HG02852 (cell line): ENCODE measurements around the gene PFDN5.

ENCODE experiments used
- ATAC-seq: cut with Tn5 transposase; IDR thresholded peaks from one replicate; pipeline ENCODE4 v1.9.1; 2021; ENCODE audit warnings: mild to moderate bottlenecking, moderate library complexity; ENCODE audit not compliant: unreplicated experiment

Gene PFDN5

DNA sequence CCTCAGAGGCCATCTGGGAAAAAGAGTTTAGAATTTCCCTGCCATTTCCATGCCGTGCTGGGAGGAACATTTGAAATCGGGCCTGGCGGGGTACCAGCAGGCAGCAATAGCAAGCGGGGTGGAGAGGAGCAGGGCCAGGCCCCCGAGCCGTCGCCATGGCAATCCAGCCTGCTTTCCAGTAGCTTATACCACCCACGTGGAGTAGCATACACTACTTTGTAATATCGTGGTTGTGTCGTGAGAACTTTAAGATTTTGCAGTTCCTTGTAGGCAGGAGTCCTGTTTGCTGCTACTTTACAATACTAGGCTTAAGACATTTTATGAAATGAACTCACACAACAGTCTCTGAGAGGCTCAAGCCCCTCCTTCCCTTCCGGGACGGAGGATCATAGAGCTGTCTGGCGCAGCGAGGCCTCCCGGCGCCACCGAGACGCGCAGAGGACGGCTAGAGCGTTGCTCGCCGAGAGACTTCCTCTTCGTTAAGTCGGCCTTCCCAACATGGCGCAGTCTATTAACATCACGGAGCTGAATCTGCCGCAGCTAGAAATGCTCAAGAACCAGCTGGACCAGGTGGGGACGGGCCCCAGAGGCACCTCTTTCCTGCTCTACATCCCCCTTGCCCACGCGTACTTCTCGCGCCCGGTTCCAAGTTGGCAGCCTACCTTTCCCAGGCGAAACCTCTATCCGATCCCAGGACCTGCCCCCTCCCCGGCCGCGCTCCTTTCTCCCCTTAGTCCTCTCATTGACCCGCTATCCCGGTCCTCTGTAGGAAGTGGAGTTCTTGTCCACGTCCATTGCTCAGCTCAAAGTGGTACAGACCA is at the start of gene PFDN5:
TSS of gene PFDN5 (plus strand) at position 473 of the 821 bp plus-strand sequence. CDS start at position 499, 26 bp downstream.
- ATAC-seq, result peak; percentile 83

DNA sequence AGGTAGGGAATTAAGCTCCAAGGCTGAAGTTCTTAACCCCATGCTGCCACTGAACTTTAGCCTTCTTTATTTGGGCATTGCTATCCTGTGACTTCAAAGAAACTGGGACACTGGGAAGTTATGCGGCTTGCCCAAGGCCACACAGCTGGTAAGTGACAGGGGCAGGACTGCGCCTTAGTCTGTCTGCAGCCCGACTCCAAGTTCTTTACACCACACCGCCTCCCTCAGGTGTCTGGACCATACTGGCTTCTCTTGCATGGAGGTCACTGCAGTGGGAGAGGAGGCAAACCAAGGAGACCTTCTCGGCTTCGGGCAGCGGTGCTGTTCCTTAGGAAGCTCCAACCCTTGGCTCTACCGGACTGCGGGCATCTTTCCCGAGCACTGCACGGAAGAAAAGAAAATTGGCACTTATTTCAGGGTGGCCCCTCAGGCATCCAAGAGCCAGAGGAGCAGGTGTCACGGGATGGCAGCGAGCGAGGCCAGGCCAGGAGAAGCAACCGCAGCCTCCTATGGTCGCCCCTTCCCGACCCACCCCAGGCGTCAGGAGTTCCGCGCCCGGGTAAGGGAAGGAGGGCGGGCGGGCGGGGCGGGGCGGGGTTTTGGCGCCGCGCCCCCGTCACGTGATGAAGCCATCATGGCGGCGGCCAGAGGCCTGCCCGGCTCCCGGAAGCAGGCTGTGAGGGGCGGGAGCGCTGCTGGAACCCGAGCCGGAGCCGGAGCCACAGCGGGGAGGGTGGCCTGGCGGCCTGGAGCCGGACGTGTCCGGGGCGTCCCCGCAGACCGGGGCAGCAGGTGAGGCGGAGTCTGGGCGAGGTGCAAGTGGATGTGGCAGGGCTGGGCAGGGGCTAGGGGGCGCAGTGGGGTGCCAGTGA is 43.6 kb upstream of the PFDN5 start:
- ATAC-seq, result peak; percentile 79

DNA sequence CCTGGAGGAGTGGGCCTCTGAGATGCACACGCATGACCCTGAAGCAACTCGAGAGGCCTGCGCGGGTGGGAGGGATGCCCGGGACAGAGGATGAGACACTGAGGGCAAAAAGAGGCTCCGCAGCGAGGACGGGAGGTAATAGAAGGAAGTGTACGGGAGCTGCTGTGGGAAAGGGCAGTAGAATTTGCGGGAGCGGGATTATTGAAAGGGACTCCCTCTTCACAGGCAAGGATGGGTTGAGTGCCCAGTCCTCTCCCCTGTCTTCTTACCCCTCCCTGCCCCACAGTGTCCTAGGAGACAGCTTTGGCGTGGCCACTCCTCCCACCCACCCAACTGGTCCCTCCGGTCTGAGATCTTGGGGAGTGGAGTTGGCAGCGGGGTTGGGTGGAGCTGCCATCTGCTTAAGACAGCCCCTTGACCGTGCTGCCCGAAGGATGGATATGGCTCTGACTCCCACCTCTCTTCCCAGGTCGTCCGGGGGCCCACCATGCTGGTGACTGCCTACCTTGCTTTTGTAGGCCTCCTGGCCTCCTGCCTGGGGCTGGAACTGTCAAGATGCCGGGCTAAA is 42.9 kb upstream of the PFDN5 start:
- no peak for ATAC-seq

DNA sequence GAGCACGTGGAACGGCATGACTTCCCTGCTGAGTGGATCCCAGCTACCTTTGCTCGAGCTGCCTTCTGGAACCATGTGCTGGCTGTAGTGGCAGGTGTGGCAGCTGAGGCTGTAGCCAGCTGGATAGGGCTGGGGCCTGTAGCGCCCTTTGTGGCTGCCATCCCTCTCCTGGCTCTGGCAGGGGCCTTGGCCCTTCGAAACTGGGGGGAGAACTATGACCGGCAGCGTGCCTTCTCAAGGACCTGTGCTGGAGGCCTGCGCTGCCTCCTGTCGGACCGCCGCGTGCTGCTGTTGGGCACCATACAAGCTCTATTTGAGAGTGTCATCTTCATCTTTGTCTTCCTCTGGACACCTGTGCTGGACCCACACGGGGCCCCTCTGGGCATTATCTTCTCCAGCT is 42.0 kb upstream of the PFDN5 start:
- ATAC-seq, result no peak

DNA sequence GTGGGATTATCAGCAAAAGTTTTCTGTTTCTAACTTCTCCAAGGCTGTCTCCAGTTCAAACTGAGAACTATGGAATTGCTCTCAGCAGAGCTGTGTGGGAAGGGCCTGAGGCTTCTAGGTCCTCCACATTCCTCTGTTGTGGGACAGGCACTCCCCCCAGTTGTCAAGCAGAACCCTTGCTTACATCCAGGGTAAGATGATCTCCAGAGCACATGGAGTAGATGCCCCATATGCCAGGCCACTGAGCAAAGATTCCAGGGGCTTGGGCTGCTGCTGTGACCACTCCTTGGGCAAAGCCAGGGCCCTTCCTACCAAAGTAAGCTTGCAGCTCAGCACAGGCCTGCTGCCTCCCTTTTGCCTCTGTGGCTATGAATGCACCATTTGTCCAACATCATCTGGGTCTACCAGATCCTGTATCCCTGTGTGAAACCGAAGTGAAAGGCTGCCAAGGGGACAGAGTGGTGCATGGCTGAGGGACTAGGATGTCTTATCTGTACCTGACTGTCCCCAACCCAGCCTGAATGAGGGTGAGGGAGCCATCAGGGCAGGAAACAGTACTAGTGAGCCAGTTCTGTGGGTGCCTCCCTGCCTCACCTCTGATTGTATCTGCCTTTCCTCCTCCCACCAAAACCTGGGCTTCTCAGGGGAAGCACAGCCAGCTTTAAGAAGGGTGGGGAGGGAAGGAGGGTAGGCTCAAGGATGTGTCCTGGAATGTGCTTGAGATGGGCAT is 40.4 kb upstream of the PFDN5 start:
- no peak for ATAC-seq

DNA sequence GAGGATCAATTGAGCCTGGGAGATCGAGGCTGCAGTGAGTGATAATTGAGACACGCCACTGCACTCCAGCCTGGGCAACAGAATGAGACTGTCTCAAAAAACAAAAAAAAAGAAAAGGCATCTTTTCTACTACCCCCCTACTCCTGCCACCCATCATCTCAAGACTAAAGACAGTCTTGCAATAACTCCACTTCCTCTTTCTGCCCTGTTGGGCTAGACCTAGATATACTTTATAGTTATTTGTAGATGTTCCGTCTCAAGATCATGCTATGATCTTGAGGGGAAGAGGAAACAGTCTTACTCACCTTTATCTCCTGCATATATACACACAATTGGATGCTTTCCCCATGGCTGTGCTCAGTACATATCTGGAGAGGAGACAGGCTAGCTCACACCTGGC is 39.3 kb upstream of the PFDN5 start:
- no peak for ATAC-seq

DNA sequence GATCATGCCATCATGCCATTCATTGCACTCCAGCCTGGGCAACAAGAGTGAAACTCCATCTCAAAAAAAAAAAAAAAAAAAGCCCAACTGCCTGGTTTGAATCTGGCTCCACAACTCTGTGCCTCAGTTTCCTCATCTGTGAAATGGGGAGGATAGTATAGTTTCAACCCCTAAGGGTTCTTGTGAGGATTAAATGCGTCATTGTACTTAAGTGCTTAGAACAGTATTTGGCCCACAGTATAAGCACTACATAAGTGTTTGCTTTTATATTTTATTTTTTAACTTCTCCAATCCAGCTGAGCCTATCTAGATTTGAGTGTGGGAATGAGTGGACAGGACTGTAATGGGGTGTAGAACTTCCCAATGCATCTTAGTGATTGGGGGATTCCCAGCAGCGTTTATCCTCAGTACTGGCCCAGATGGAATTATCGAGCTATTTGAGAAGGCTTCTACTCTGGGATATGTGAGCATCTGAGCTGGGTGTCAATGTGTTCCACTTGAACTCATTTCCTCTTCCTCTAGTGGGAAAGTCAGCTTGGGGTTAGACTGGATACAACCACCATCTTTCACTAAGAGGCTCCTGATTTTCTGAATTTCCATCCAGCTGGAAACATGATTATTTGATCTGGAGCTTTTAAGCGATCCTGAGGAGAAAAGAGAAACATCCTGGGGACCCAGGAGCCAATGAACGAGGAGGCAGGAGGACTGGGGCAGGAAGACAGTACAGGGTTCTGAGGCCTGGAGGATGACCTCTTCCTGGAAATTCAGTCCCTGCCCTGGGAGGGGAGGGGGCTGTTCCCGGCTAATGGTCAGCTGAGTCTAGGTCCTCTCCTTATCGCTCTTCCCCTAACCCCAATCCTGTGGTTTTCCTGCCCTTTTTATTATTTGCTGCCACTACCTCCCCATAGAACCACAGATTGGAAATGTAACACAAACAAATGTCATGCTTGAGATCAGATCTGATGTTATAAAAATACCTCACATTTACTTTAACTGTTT is 36.5 kb upstream of the PFDN5 start:
- no peak for ATAC-seq

DNA sequence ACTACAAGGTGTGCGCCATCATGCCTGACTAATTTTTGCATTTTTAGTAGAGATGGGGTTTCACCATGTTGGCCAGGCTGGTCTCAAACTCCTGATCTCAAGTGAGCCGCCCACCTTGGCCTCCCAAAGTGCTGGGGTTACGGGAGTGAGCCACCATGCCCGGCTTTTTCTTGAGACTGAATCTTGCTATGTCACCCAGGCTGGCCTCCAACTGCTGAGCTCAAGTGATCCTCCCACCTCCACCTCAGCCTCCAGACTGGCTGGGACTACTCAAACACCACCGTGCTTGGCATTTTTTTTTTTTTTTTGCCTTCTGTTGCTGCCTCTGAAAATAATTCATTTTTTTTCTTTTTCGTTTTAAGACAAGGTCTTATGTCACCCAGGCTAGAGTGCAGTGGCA is 35.5 kb upstream of the PFDN5 start:
- no peak for ATAC-seq

DNA sequence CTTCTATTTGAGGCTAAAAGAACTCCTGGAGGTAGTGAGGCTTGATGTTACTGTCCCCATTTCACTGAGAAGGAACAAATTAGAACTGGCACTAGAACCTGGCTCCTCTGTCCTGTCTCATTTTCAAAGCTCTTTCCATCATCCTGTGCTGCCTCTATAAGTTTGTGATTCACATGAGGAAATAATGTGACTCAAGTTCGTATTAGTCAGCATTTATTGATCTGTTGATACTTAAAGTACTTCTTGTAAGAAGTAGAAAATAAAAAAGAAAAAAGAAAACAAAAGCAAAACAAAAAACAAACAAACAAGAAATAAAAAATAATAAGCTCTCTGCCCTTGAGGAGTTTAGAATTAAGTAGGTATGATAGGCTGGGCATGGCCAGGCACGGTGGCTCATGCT is 29.6 kb upstream of the PFDN5 start:
- ATAC-seq, result no peak

DNA sequence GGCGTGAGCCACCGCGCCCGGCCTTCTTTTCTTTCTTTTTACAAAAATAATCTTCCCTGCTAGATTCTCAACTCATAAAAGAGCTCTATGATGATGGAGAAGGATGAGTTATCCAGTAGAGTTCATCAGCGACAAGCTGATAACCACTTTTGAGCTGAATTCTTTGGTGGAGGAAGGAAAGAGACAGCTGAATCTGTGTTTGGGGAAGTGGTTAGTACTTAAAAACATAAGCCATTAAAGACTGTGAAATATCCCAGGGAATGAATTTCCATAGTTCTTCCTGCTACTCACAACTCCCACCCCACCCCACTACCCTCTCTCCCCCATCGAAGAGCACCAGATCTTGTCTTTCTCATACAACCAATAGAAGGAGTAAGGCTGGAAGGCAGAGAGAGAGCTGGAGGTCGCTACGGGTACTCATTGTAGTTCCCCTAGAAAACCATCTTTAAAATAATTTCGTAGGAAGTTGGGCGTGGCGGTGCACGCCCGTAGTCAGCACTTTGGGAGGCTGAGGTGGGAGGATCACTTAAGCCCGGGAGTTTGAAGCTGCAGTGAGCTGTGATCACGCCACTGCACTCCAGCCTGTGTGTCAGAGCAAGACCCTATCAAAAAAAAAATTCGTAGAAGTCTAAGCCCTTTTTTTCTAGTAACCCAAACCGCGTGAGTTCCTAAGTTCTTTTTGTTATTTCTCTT is 27.9 kb upstream of the PFDN5 start:
- ATAC-seq, result peak; percentile 12

DNA sequence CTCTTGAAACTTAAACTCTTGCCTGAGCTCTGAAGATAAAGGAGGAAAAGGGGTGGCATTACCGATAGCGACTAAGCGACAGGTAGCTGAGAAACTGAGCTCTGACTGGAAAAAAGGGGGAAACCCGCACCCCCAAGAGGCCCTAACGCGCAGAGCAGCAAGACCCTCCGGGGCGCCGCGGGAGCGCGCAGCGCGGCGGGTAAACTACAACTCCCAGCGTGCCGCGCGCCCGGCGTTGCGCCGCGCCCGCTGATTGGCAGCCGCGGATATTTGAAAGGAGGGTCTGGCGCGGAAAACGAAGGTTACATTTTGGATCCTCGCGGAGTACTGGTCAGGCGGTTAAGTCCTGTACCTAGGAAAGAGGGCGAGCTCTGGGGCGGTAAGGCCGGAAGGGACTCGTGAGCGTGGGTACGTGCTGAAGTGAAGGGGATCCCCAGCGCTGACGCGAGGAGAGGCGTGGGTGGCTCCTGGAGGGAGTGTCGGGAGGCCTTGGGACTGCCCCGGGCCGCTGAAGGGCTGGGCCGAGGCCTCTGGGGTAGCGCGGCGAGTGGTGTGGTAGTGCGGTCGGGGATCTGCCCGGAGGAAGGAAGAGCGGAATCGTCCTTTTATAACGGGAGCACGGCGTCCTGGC is 27.2 kb upstream of the PFDN5 start, which contains the start of gene ESPL1:
TSS of gene ESPL1 (plus strand) at position 301 of the 631 bp plus-strand sequence. CDS start 468 bp downstream, outside the sequence.
- ATAC-seq, result peak; percentile 82

DNA sequence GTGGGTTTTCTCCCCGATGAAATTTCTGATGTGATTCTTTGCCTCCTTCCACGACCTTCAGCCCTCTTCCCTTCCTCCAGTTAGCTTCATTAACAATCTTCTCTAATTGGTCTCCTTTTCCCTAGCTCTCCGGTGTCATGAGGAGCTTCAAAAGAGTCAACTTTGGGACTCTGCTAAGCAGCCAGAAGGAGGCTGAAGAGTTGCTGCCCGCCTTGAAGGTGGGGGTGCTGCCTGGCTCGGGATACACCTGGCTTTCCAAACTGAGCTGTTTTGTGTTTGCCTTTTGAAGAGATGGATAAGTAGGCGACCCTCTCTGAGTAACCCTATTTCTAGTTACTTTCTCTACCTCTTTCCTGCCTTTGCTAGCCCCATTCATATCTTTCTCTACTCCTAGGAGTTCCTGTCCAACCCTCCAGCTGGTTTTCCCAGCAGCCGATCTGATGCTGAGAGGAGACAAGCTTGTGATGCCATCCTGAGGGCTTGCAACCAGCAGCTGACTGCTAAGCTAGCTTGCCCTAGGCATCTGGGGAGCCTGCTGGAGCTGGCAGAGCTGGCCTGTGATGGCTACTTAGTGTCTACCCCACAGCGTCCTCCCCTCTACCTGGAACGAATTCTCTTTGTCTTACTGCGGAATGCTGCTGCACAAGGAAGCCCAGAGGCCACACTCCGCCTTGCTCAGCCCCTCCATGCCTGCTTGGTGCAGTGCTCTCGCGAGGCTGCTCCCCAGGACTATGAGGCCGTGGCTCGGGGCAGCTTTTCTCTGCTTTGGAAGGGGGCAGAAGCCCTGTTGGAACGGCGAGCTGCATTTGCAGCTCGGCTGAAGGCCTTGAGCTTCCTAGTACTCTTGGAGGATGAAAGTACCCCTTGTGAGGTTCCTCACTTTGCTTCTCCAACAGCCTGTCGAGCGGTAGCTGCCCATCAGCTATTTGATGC is 26.4 kb upstream of the PFDN5 start:
- ATAC-seq, result no peak

DNA sequence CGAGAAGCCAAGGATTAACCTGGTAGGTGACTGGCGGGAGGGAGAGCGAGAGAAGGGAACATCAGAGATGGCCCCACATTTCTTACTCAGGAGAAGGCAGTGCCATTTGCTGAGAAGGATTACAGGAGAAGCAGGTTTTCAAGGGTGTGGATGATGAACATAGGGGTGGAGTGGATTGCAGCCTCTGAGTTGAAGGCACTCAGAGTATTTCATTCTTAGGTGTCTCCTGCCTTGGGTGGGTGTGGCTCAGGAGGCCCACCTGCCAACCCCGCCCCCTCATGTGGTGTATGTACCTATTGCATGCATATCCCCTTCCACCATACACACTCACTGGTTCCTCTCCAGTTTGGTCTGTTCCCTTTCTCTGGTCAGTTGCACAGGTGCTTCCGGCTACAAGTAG is 20.9 kb upstream of the PFDN5 start:
- no peak for ATAC-seq

DNA sequence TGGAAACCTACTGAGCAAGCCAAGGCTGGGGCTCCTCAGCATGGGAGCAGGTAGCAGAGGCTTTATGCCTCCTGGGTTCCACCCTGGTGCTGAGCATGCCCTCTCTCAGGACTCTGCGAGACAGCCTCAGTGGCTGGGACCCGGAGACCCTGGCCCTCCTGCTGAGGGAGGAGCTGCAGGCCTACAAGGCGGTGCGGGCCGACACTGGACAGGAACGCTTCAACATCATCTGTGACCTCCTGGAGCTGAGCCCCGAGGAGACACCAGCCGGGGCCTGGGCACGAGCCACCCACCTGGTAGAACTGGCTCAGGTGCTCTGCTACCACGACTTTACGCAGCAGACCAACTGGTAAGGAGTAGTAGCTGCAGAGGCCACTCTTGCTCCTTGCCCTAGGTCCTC is 18.8 kb upstream of the PFDN5 start:
- ATAC-seq, result no peak

DNA sequence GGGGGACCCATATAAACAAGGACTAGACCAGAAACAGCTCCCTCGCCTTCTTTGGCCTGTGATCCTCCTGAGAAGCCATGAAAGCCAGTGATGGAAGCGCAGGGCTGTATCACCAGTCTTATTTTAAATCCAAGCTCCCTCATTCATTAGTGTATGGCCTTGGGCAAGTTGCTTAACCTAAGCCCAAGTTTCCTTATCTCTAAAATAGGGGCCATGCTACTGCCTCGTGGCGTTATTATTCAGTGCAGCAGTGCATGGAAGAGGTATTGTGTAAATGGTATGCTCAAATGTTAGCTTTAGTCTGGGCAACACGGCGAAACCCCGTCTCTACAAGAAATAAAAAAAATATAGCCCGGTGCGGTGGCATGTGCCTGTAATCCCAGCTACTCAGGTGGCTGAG is 17.4 kb upstream of the PFDN5 start:
- ATAC-seq, result no peak

DNA sequence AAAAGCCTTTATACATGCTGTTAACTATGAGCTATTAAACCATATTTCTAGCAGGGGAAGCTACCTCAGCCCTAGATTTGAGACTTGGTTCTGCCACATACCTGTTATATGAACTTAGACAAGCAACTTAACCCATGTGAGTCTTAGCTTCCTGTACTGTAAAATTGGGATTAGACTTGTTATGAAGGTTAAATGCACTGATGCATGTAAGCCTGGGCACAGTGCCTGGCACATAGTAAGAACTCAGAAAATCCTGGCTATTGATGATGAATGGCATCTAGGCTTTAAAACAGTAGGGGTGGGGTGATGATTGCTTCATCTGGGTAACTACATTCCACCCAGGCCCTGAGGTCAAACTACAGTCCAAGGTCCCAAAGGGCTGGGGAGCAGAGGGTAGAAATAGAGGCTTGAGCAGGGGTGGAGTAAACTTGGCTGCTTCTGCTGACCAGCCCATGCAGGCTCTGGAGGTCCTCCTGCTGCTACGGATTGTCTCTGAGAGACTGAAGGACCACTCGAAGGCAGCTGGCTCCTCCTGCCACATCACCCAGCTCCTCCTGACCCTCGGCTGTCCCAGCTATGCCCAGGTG is 16.0 kb upstream of the PFDN5 start:
- ATAC-seq, result no peak

DNA sequence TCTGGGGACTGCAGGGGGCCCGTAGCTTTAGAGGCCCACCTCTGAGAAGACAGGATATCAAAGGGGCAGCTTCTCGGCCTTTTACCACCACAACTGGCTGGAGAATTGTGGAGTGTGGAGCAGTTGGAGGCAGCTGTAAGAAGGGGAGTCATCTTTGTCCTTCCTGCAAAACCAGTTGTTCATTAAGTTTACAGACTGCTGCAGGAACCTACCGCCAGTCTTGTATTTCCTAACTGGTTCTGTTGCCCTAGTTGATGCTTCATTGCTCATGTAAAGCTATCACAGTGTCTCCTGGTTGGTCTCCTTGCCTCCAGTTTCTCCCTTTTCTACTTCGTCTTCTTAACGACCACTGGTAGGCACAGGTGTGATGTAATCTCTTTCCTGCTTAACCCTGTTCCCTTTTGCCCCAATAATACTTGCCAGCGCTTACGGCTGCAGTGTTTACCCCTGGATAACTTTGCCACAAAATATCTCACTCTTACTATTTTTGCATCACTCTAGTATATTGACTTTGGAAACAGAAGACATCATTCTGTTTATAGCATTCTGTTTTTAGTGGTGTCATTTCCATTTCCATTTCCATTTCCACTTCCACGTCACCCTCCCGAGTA is 15.3 kb upstream of the PFDN5 start:
- ATAC-seq, result no peak
